Gastroesophageal sphincter (tissue), 4 donors: ENCODE measurements around the gene BBS1. TPM values are rescaled to one million over a fixed set of nuclear protein-coding genes. Genes with fewer than 3 reads are reported as not detected.

Source experiments
- ATAC-seq: fragments of 150-250 bp; one replicate; pipeline ENCODE4 v1.9.1; 2016; ENCODE audit warnings: mild to moderate bottlenecking, moderate library complexity
- H3K27ac ChIP-seq, 4 donors: fragments of 200-600 bp; sonication (generic) in 3 of 4; 1 replicate in 3 of 4; 2 replicates in 1 of 4; pipeline ENCODE4 v1.5.1; 2016 to 2019
- H3K27me3 ChIP-seq: fragments of 200-600 bp; sonication (generic); one replicate; pipeline ENCODE4 v1.5.1; 2019
- H3K36me3 ChIP-seq, 2 donors: fragments of 200-600 bp; sonication (generic); one replicate each; pipeline ENCODE4 v1.5.1; 2019; ENCODE audit warnings: control low read depth in 1 of 2
- H3K4me1 ChIP-seq, 3 donors: fragments of 200-600 bp; sonication (generic); 1 replicate in 2 of 3; 2 replicates in 1 of 3; pipeline ENCODE4 v1.5.1; 2016 to 2019; ENCODE audit warnings: control low read depth in 2 of 3
- H3K4me3 ChIP-seq, 2 donors: fragments of 200-600 bp; sonication (generic); one replicate each; pipeline ENCODE4 v1.5.1; 2019; ENCODE audit warnings: mild to moderate bottlenecking in 1 of 2, moderate library complexity in 1 of 2
- H3K9me3 ChIP-seq, 3 donors: fragments of 200-600 bp; sonication (generic); one replicate each; pipeline ENCODE4 v1.5.1; 2017 to 2019; ENCODE audit warnings: control low read depth in 2 of 3
- EP300 ChIP-seq: sonication (generic); formaldehyde crosslinking; IDR thresholded peaks from one replicate; pipeline ENCODE4 v1.6.1; 2017; ENCODE audit warnings: antibody characterized with exemption, mild to moderate bottlenecking
- POLR2A ChIP-seq, 2 donors: fragments of 450-650 bp; IDR thresholded peaks; one replicate each; pipeline ENCODE4 v1.6.1; 2017; ENCODE audit warnings: antibody characterized with exemption in 2 of 2, mild to moderate bottlenecking in 2 of 2, moderate library complexity in 1 of 2
- POLR2AphosphoS5 ChIP-seq: sonication (generic); formaldehyde crosslinking; IDR thresholded peaks from one replicate; pipeline ENCODE4 v1.6.1; 2017; ENCODE audit warnings: antibody characterized with exemption
- WGBS, 2 donors: methylation state at CpG; one replicate each; pipeline ENCODE4 v1.1.5; 2018; ENCODE audit warnings: low coverage in 1 of 2; 5-methylcytosine and 5-hydroxymethylcytosine counted together
- total RNA-seq, 4 donors: library from RNA; depleted of rRNA; stranded (reverse); fragments of >200 nt; gene quantifications; one replicate each; pipeline ENCODE4 v1.1.0, GENCODE V29; 2016
- TF ChIP-seq, protein P1 (sequence below), 4 experiments: fragments of 200-600 bp in 2 of 4; fragments of 450-650 bp in 2 of 4; sonication (generic) in 1 of 4; IDR thresholded peaks; one replicate each; pipeline ENCODE4 v1.5.1; 2017 to 2019; ENCODE audit warnings: antibody characterized with exemption in 4 of 4, mild to moderate bottlenecking in 2 of 4, moderate library complexity in 2 of 4

Gene BBS1
- total RNA-seq, 4 donors from 2014 or later: 49.2 to 95.1 (median 82.9) TPM

DNA sequence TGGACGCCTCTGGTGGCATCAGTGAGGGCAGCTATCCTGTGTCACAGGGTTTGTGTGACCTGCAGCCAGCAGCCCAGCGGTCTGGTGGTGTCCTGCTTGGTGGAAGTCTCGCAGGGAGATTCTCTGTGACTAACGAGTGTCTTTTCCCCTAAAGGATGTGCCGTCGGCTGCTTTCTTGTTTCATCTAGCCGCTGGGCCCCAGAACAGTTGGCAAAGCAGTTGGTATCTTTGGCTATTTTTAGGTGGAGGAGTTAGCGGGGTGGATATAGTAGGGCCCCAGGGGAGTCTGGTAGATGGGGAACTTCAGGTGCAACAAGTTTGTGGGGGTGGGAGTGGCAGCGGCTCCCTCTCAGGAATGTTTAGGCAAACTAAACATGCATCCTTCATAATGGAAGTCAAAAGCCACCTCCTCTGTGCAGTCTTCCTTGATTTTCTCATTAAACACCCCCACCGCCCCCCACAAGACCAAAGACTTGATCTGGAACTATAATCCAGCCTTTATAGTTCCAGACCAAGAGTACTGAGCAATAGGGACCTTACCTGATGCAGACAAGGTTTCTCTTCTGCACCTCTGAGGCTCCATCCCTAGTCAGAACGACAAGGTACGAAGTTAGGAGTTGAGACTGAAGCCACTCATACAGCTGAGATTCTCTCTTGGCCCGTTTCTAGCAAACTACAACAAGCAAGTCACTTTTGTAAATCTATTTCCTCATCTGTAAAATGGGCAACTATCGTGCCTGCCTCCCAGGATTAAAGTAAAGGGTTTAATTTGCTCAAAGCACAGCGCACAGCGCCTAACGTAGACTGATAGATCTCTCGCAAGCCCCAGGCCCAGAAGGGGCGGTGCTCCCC lies 44.8 kb upstream of the BBS1 start:
- Histone ChIP-seq H3K27me3 (no peaks in the 10 kb centered on the region), H3K9me3 (no peaks in the 10 kb centered on the region), H3K4me3 (peak overlapping the region; percentile 79 to 91), H3K27ac (peak overlapping the region in 3 of 4 donors; percentile 83 to 92 (median 85)), H3K4me1 (peaks cover 0 to 34% (median 15%) of the 10 kb centered on the region in 3 donors), H3K36me3 (peaks cover 0 to 17% of the 10 kb centered on the region in 2 donors)
- no peak for ATAC-seq
- 29 to 34% methylated on average over 7 to 8 of the region's 19 CpGs for WGBS, 2 donors
- TF ChIP-seq, protein P1, sequence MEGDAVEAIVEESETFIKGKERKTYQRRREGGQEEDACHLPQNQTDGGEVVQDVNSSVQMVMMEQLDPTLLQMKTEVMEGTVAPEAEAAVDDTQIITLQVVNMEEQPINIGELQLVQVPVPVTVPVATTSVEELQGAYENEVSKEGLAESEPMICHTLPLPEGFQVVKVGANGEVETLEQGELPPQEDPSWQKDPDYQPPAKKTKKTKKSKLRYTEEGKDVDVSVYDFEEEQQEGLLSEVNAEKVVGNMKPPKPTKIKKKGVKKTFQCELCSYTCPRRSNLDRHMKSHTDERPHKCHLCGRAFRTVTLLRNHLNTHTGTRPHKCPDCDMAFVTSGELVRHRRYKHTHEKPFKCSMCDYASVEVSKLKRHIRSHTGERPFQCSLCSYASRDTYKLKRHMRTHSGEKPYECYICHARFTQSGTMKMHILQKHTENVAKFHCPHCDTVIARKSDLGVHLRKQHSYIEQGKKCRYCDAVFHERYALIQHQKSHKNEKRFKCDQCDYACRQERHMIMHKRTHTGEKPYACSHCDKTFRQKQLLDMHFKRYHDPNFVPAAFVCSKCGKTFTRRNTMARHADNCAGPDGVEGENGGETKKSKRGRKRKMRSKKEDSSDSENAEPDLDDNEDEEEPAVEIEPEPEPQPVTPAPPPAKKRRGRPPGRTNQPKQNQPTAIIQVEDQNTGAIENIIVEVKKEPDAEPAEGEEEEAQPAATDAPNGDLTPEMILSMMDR (IDR thresholded peaks at IDR 0.05): no peak
- TF ChIP-seq POLR2AphosphoS5: no peak
- TF ChIP-seq POLR2A (IDR thresholded peaks at IDR 0.05): no peak
- TF ChIP-seq EP300: no peak

DNA sequence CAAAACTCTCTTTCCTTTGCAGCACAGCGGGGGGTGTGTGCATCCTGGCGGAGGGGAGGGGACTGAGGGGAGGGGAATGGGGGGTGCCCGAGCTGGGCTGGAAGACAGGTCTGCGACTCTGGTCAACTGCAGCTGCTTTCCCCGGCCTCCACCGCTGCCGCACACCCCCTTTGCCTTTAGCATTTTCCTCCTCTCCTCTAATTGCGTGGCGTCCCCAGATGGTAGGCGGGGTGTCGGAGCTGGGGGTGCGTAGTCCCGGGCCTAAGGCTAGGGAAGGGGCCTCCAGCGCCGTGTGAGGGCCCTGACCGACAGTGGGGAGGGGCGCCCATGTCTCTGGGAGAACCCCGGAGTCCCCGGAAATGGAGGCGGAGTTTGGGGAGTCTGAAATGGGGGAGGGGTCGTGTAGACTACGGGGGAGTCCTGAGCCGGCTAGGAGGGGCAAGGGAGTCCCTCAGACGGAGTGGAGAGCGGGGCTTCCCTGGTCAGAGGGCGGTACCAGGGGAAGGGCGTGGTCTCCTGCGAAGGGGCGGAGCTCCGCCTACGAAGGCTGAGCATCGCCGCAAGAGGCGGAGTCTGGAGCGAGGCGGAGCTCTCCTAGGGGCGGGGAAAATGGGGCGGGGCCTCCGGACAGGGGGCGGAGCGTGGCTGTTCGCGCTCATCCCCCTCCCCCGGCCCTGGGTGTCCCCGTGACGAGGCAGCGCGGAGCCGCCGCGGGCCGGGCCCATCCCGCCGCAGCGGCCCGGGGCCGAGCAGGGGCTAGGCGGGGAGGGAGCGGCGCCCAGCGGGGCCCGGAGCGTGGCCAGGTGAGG lies 44.0 kb upstream of the BBS1 start, which contains the start of gene PELI3:
TSS of gene PELI3 (plus strand) at position 681 of the 809 bp plus-strand sequence. CDS start 1,224 bp downstream, outside the sequence.
- Histone ChIP-seq H3K36me3 (peaks cover 0 to 25% of the 10 kb centered on the region in 2 donors), H3K4me3 (peak within 1 kb of the TSS; percentile 79 to 91), H3K9me3 (no peaks in the 10 kb centered on the region), H3K27ac (peak within 1 kb of the TSS; percentile 21 to 92 (median 84)), H3K4me1 (peaks cover 0 to 34% (median 15%) of the 10 kb centered on the region in 3 donors), H3K27me3 (no peaks in the 10 kb centered on the region)
- peak; percentile 39 to 45 for TF ChIP-seq POLR2A (IDR thresholded peaks at IDR 0.05)
- TF ChIP-seq EP300: no peak
- TF ChIP-seq POLR2AphosphoS5: peak; percentile 24
- TF ChIP-seq, protein P1 (IDR thresholded peaks at IDR 0.05): peak in 1 of 4 experiments; percentile 17
- 0% methylated on average over 4 of the region's 63 CpGs; no CpG with 5 or more reads in 1 of the 2 donors for WGBS, 2 donors
- ATAC-seq: peak; percentile 95

DNA sequence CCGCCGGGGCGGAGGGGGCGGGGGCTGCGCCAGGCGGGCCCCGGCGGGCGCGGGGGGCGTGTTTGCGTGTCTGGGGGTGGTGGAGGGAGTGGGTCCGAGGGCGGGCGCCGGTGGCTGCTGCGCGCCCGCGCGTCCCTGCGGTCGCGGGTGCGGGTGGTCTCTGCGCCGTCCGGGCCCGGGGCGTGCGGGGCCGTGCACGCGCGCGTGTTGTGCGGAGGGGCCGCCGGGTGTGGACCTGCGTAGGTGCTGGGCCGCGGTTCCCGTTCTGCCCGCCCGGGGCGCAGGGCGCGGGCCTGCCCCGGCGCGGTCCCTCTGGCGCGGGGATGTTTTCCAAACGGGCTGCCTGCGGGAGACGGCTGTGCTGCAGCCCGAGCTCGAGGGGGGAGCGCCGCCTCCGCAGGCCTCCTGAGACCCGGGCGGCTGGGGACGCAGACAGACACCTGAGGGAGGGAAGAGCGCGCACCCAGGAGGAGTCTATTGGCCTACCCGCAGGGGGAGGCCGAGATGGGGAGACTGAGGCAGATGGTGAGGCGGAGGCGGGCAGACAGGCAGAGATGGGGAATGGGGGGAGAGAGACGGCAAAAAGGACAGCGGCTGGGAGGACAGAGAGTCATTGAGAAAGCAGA lies 43.3 kb upstream of the BBS1 start:
- 0 to 5% methylated on average over 1 to 10 of the region's 72 CpGs for WGBS, 2 donors
- ATAC-seq: peak; percentile 65
- H3K27ac ChIP-seq: peak overlapping the region in 3 of 4 donors; percentile 83 to 92 (median 85)

DNA sequence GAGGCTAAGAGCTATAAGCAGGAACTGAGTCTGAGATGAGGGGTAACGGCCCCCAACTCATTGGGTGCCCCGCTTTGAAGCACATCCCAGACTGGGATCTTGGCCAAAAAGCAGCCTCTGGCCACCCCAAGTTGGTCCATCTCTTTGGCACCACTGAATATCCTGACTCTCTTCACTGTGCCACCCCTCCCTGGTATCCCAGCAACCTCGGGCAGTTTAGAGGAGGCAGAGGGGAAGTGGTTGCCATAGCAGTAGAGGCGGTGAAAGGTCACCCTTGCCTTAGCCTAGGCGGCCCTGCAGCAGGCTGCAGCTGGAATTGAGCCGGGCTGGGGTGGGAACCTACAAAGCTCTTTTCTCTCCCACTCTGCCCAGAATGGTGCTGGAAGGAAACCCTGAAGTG lies 42.7 kb upstream of the BBS1 start:
- ATAC-seq: no peak
- H3K27me3 ChIP-seq: no peaks in the 10 kb centered on the region
- TF ChIP-seq EP300 (no peak), POLR2A (IDR thresholded peaks at IDR 0.05) (no peak), POLR2AphosphoS5 (no peak)
- TF ChIP-seq, protein P1 (IDR thresholded peaks at IDR 0.05): no peak
- peak overlapping the region; percentile 79 to 91 for H3K4me3 ChIP-seq
- WGBS, 2 donors: 43% methylated on average over 3 of the region's 6 CpGs; no CpG with 5 or more reads in 1 of the 2 donors
- peak overlapping the region in 3 of 4 donors; percentile 83 to 92 (median 85) for H3K27ac ChIP-seq
- peaks cover 0 to 34% (median 15%) of the 10 kb centered on the region in 3 donors for H3K4me1 ChIP-seq
- peaks cover 0 to 38% of the 10 kb centered on the region in 2 donors for H3K36me3 ChIP-seq
- H3K9me3 ChIP-seq: no peaks in the 10 kb centered on the region

More for the DNA sequence above, 43.3 kb upstream of the BBS1 start:
- Histone ChIP-seq H3K36me3 (peaks cover 0 to 32% of the 10 kb centered on the region in 2 donors), H3K27me3 (no peaks in the 10 kb centered on the region), H3K9me3 (no peaks in the 10 kb centered on the region), H3K4me1 (peaks cover 0 to 34% (median 15%) of the 10 kb centered on the region in 3 donors), H3K4me3 (peak overlapping the region; percentile 79 to 91)
- TF ChIP-seq, protein P1 (IDR thresholded peaks at IDR 0.05): peak in 3 of 4 experiments; percentile 35 to 73 (median 68)
- TF ChIP-seq POLR2AphosphoS5: no peak
